H1 (cell line): ENCODE measurements around the gene TNFRSF1A. TPM values are rescaled to one million over a fixed set of nuclear protein-coding genes. Genes with fewer than 3 reads are reported as not detected.
A peak's percentile ranks its signal among the peaks of the same experiment; 100 is the strongest.

Experiments
- CTCF ChIA-PET: fragments of 300-600 bp; sonication (Branson Sonifier 250); formaldehyde crosslinking; loops from one replicate; lab custom pipeline; 2021; ENCODE audit not compliant: partially characterized antibody; lab: Charles Lee
- POLR2A ChIA-PET: fragments of 300-600 bp; sonication (Branson Sonifier 250); formaldehyde crosslinking; loops from one replicate; lab custom pipeline; 2021; ENCODE audit warnings: inconsistent platforms; ENCODE audit not compliant: partially characterized antibody; lab: Charles Lee
- DNase-seq, 2 experiments: peaks; one replicate each; pipeline versions ENCODE4 v3.0.0 to v3.0.0-alpha.2; 2010 to 2022; ENCODE audit warnings: low spot score in 2 of 2, low read depth in 1 of 2, mixed read lengths in 1 of 2
- FAIRE-seq: peaks from 2 replicates; lab custom pipeline; 2011; peaks lifted over from hg19 to GRCh38; lab: Jason Lieb, UNC
- H2AFZ ChIP-seq: 2 replicates; pipeline ENCODE4 v1.8.1; 2012; ENCODE audit warnings: low read length, inconsistent platforms
- H2AK5ac ChIP-seq: 2 replicates; pipeline ENCODE4 v1.6.1; 2013; ENCODE audit warnings: low read depth, low read length
- H2BK120ac ChIP-seq: replicated peaks from 2 replicates; pipeline ENCODE3; 2013; ENCODE audit warnings: low read depth, low read length, inconsistent platforms
- H2BK12ac ChIP-seq: 2 replicates; pipeline ENCODE4 v1.6.1; 2013; ENCODE audit warnings: low read depth, low read length
- H2BK15ac ChIP-seq: 2 replicates; pipeline ENCODE4 v1.6.1; 2013; ENCODE audit warnings: low read length
- H2BK20ac ChIP-seq: 2 replicates; pipeline ENCODE4 v1.6.1; 2013; ENCODE audit warnings: low read length
- H2BK5ac ChIP-seq: 2 replicates; pipeline ENCODE4 v1.6.1; 2013; ENCODE audit warnings: low read depth, low read length
- H3K14ac ChIP-seq: 2 replicates; pipeline ENCODE4 v1.6.1; 2013; ENCODE audit warnings: inconsistent platforms; ENCODE audit not compliant: insufficient read length
- H3K18ac ChIP-seq: 2 replicates; pipeline ENCODE4 v1.6.1; 2013; ENCODE audit warnings: low read length; ENCODE audit errors: extremely low read depth
- H3K23ac ChIP-seq: 2 replicates; pipeline ENCODE4 v1.6.1; 2013; ENCODE audit warnings: inconsistent platforms; ENCODE audit not compliant: insufficient read length
- H3K23me2 ChIP-seq: 2 replicates; pipeline ENCODE4 v1.6.1; 2013; ENCODE audit warnings: low read depth, low read length
- H3K27ac ChIP-seq: 2 replicates; pipeline ENCODE4 v1.6.1; 2011; ENCODE audit warnings: low read depth, low read length, inconsistent platforms
- H3K27me3 ChIP-seq, 4 experiments: replicated peaks in 1 of 4; 1 replicate in 1 of 4; 2 replicates in 3 of 4; pipeline versions ENCODE4 v1.6.1 to v1.8.1; 2011 to 2013; ENCODE audit warnings: low read length in 3 of 4, mild to moderate bottlenecking in 3 of 4, inconsistent platforms in 2 of 4, mixed read lengths in 2 of 4, moderate library complexity in 1 of 4; ENCODE audit not compliant: control insufficient read depth in 3 of 4, insufficient read depth in 3 of 4; ENCODE audit errors: extremely low read depth in 1 of 4
- H3K36me3 ChIP-seq, 4 experiments: 2 replicates each; pipeline versions ENCODE4 v1.6.1 to v1.8.1; 2011 to 2013; ENCODE audit warnings: mild to moderate bottlenecking in 4 of 4, low read length in 3 of 4, moderate library complexity in 2 of 4, control low read depth in 1 of 4, inconsistent platforms in 1 of 4; ENCODE audit not compliant: insufficient read depth in 4 of 4, control insufficient read depth in 2 of 4
- H3K4ac ChIP-seq: replicated peaks from 2 replicates; pipeline ENCODE3; 2013; ENCODE audit warnings: low read length, low read depth, mixed read lengths, inconsistent platforms; ENCODE audit not compliant: insufficient read length
- H3K4me1 ChIP-seq, 4 experiments: replicated peaks in 1 of 4; 1 replicate in 1 of 4; 2 replicates in 3 of 4; pipeline versions ENCODE4 v1.6.1 to v1.8.1; 2011 to 2013; ENCODE audit warnings: low read length in 3 of 4, inconsistent platforms in 2 of 4, mixed read lengths in 1 of 4; ENCODE audit not compliant: insufficient read depth in 4 of 4, control insufficient read depth in 3 of 4
- H3K4me2 ChIP-seq, 2 experiments: 2 replicates each; pipeline versions ENCODE4 v1.6.1 to v1.8.1; 2011 to 2013; ENCODE audit warnings: low read depth in 2 of 2, low read length in 2 of 2, control low read depth in 1 of 2, inconsistent platforms in 1 of 2, mild to moderate bottlenecking in 1 of 2; ENCODE audit not compliant: insufficient read depth in 1 of 2
- H3K4me3 ChIP-seq, 4 experiments: fragments of 200-600, 300-600 bp in 1 of 4; sonication (generic), shearing (Covaris generic), sonication (Bioruptor Twin) in 1 of 4; 2 replicates each; pipeline versions ENCODE4 v1.5.1 to v1.8.1; 2011 to 2016; ENCODE audit warnings: low read length in 4 of 4, low read depth in 3 of 4, control low read depth in 2 of 4, inconsistent platforms in 2 of 4, mild to moderate bottlenecking in 2 of 4, mixed read lengths in 1 of 4, moderate library complexity in 1 of 4; ENCODE audit not compliant: insufficient read depth in 2 of 4; ENCODE audit errors: extremely low read depth in 1 of 4
- H3K56ac ChIP-seq: replicated peaks from 2 replicates; pipeline ENCODE3; 2013; ENCODE audit warnings: low read depth, mild to moderate bottlenecking, mixed read lengths, low read length, inconsistent platforms; ENCODE audit not compliant: insufficient read length
- H3K79me1 ChIP-seq: 2 replicates; pipeline ENCODE4 v1.6.1; 2013; ENCODE audit warnings: low read depth, low read length, control low read depth
- H3K79me2 ChIP-seq, 2 experiments: 2 replicates each; pipeline versions ENCODE4 v1.6.1 to v1.8.1; 2012 to 2013; ENCODE audit warnings: low read length in 2 of 2, mild to moderate bottlenecking in 2 of 2, inconsistent platforms in 1 of 2; ENCODE audit not compliant: insufficient read depth in 2 of 2, control insufficient read depth in 1 of 2
- H3K9ac ChIP-seq, 4 experiments: replicated peaks in 1 of 4; 1 replicate in 1 of 4; 2 replicates in 3 of 4; pipeline versions ENCODE4 v1.6.1 to v1.8.1; 2011 to 2013; ENCODE audit warnings: low read depth in 3 of 4, low read length in 3 of 4, control low read depth in 2 of 4, mild to moderate bottlenecking in 2 of 4, moderate library complexity in 2 of 4, inconsistent platforms in 1 of 4; ENCODE audit errors: extremely low read depth in 1 of 4
- H3K9me3 ChIP-seq, 2 experiments: 2 replicates each; pipeline versions ENCODE4 v1.6.1 to v1.8.1; 2012 to 2013; ENCODE audit warnings: mild to moderate bottlenecking in 2 of 2, moderate library complexity in 2 of 2, control low read depth in 1 of 2, inconsistent platforms in 1 of 2, low read depth in 1 of 2, low read length in 1 of 2, mixed read lengths in 1 of 2; ENCODE audit not compliant: insufficient read depth in 2 of 2
- H4K20me1 ChIP-seq, 2 experiments: replicated peaks in 1 of 2; 2 replicates each; pipeline versions ENCODE3 to v1.8.1; 2011 to 2013; ENCODE audit warnings: inconsistent platforms in 2 of 2, low read length in 2 of 2, mild to moderate bottlenecking in 1 of 2; ENCODE audit not compliant: insufficient read depth in 2 of 2, control insufficient read depth in 1 of 2
- H4K5ac ChIP-seq: 2 replicates; pipeline ENCODE4 v1.6.1; 2013; ENCODE audit warnings: low read length, low read depth, mixed read lengths, inconsistent platforms; ENCODE audit not compliant: insufficient read length
- H4K8ac ChIP-seq: 2 replicates; pipeline ENCODE4 v1.8.0; 2013; ENCODE audit warnings: mild to moderate bottlenecking, moderate library complexity, low read length, inconsistent platforms; ENCODE audit not compliant: insufficient read depth; ENCODE audit errors: extremely low read depth
- H4K91ac ChIP-seq: replicated peaks from 2 replicates; pipeline ENCODE3; 2013; ENCODE audit warnings: low read length, mixed read lengths, inconsistent platforms; ENCODE audit not compliant: insufficient read length
- CTCF ChIP-seq, 3 experiments: IDR thresholded peaks; 1 replicate in 2 of 3; 2 replicates in 1 of 3; pipeline versions ENCODE4 v1.5.1 to v1.6.1; 2011; ENCODE audit warnings: low read length in 3 of 3, mild to moderate bottlenecking in 3 of 3, inconsistent platforms in 2 of 3, low read depth in 1 of 3, moderate library complexity in 1 of 3; ENCODE audit not compliant: insufficient read depth in 1 of 3; ENCODE audit errors: control extremely low read depth in 1 of 3
- WGBS, 2 experiments: shearing (Covaris generic) in 1 of 2; methylation state at CpG; one replicate each; pipeline versions ENCODE4 v1.1.6 to v1.1.7; 2013 to 2015; ENCODE audit warnings: low lambda C conversion rate in 2 of 2, mixed read lengths in 2 of 2, inconsistent platforms in 1 of 2, low coverage in 1 of 2, missing lambda C conversion rate in 1 of 2; ENCODE audit not compliant: insufficient replicate concordance in 2 of 2, insufficient coverage in 1 of 2, insufficient read length in 1 of 2; ENCODE audit errors: extremely low coverage in 1 of 2, missing lambda C conversion rate in 1 of 2; 5-methylcytosine and 5-hydroxymethylcytosine counted together
- polyA plus RNA-seq, 7 experiments: library from polyadenylated mRNA; depleted of rRNA in 3 of 7; stranded (reverse) in 5 of 7; unstranded in 2 of 7; fragments of >200 nt in 5 of 7; fragments of 200-250 nt in 2 of 7; gene quantifications; 1 replicate in 5 of 7; 2 replicates in 1 of 7; 4 replicates in 1 of 7; pipeline versions ENCODE4 v1.2.1 to v1.2.3, GENCODE V29; 2011 to 2013; ENCODE audit warnings: missing spikeins in 2 of 7, mixed read lengths in 2 of 7
- total RNA-seq: library from RNA; stranded (reverse); fragmentation: NEBNext Ultra II Directional; extraction: Animal tissue kit (Norgen Biotek cat#: 25700); gene quantifications from 2 replicates; pipeline ENCODE4 v1.2.1, GENCODE V29; 2021

Gene TNFRSF1A
- total and polyA plus RNA-seq, 2 of the 8 experiments (the other 6 are each of a cell fraction or from before 2014, with no cell fraction given): 28.7 to 42.1 TPM

- 0 out of 2 replicates have a peak overlapping the region, but pooled peaks have one; percentile 88 for H2BK15ac ChIP-seq
- no peak overlapping the region for H3K56ac ChIP-seq
- peak overlapping the region; percentile 80 for H4K5ac ChIP-seq
- DNase-seq (no peak), FAIRE-seq (no peak)
- no peak overlapping the region for H3K9ac ChIP-seq
- peak overlapping the region; percentile 48; the same call in 1 of the 2 replicates for H3K27ac ChIP-seq
- H3K4me3 ChIP-seq: no peak overlapping the region
- no peak overlapping the region for H3K4ac ChIP-seq
- no peak for TF ChIP-seq CTCF (IDR thresholded peaks at IDR 0.05; ENCODE audit: control extremely low read depth in 1 of 3, insufficient read depth in 1 of 3, low read depth in 1 of 3, low read length in 3 of 3)
- peak overlapping the region; percentile 91; the same call in 1 of the 2 replicates for H2BK5ac ChIP-seq
- H4K20me1 ChIP-seq: no peaks in the 10 kb centered on the region
- ChIA-PET CTCF (interaction anchor here (1.3 to 2.6 kb wide), 6 partner anchors 16 to 257 kb away, joined by 3 to 14 read pairs (median 5); partner anchors contain the start of gene TAPBPL), POLR2A (interaction anchor here (0.8 to 16.0 kb wide), 8 partner anchors 8 to 70 kb away, joined by 3 to 214 read pairs (median 6); partner anchors contain the start of genes SCNN1A and TNFRSF1A)
- H4K8ac ChIP-seq: no peak overlapping the region
- H4K91ac ChIP-seq: peak overlapping the region; percentile 7
- H3K4me1 ChIP-seq: peaks cover 13 to 37% (median 32%) of the 10 kb centered on the region in 4 experiments
- H2AK5ac ChIP-seq: peak overlapping the region; percentile 100
- H2BK20ac ChIP-seq: peak overlapping the region; percentile 99
- peak overlapping the region; percentile 41 to 68; a peak in 3 of 4 replicates for H3K4me2 ChIP-seq
- peak overlapping the region; percentile 15 for H3K23ac ChIP-seq
- 84% methylated on average over 6 of the region's 6 CpGs; no CpG with 5 or more reads in 1 of the 2 experiments for WGBS, 2 experiments
- H3K18ac ChIP-seq: peak overlapping the region; percentile 64
- H3K9me3 ChIP-seq: no peaks in the 10 kb centered on the region
- no peaks in the 10 kb centered on the region for H3K27me3 ChIP-seq
- no peak overlapping the region for H3K14ac ChIP-seq
- H2BK120ac ChIP-seq: peak overlapping the region; percentile 67
- no peak overlapping the region for H2AFZ ChIP-seq
- H3K23me2 ChIP-seq: peaks cover 4% of the 10 kb centered on the region; the same call in 1 of the 2 replicates
- peaks cover 3% of the 10 kb centered on the region for H3K79me1 ChIP-seq
- no peaks in the 10 kb centered on the region for H3K79me2 ChIP-seq
- peak overlapping the region; percentile 99 for H2BK12ac ChIP-seq
- H3K36me3 ChIP-seq: peaks cover 5 to 32% (median 11%) of the 10 kb centered on the region in 4 experiments; a peak in 7 of 8 replicates
These were observed 20.0 kb downstream of the TNFRSF1A start for GRCh38 chr12:6321905-6322304.
